IMR-90 (cell line): ENCODE results near the gene GALNT16. TPM values are rescaled to one million over a fixed set of nuclear protein-coding genes. Genes with fewer than 3 reads are reported as not detected.

Experiments used
- ATAC-seq: fragments of 200-7000 bp; cut with Tn5 transposase; 2 replicates; pipeline ENCODE4 v1.9.1; 2020; ENCODE audit warnings: low read depth, mild to moderate bottlenecking, moderate library complexity
- BruUV-seq: library from RNA; stranded (reverse); fragments of 400-500 nt; replicated peaks from 2 replicates; lab custom pipeline; 2021; lab: Mats Ljungman, UMichigan
- CTCF ChIA-PET: fragments of 300-600 bp; formaldehyde crosslinking; extraction: SDS; loops from one replicate; lab custom pipeline; 2021; ENCODE audit warnings: antibody characterized with exemption; lab: Yijun Ruan, JAX
- POLR2A ChIA-PET: fragments of 300-600 bp; sonication (Branson Sonifier 250); formaldehyde crosslinking; loops from one replicate; lab custom pipeline; 2022; ENCODE audit warnings: antibody characterized with exemption; ENCODE audit not compliant: unreplicated experiment; lab: Charles Lee
- DNase-seq: peaks from one replicate; pipeline ENCODE4 v3.0.0; 2013
- H2AFZ ChIP-seq: replicated peaks from 2 replicates; pipeline ENCODE3; 2013; ENCODE audit warnings: low read length, mild to moderate bottlenecking; ENCODE audit not compliant: poor library complexity
- H2AK5ac ChIP-seq: 2 replicates; pipeline ENCODE4 v1.6.1; 2013; ENCODE audit warnings: low read depth, low read length, inconsistent platforms
- H2AK9ac ChIP-seq: replicated peaks from 2 replicates; pipeline ENCODE3; 2013; ENCODE audit warnings: mild to moderate bottlenecking, low read depth, low read length, moderate library complexity; ENCODE audit not compliant: poor library complexity
- H2BK120ac ChIP-seq: 2 replicates; pipeline ENCODE4 v1.6.1; 2013; ENCODE audit warnings: low read depth, low read length, inconsistent platforms
- H2BK15ac ChIP-seq: 3 replicates; pipeline ENCODE4 v1.6.1; 2013; ENCODE audit warnings: low read depth, low read length, inconsistent platforms
- H2BK20ac ChIP-seq: 2 replicates; pipeline ENCODE4 v1.6.1; 2013; ENCODE audit warnings: low read depth, mild to moderate bottlenecking, inconsistent platforms, low read length, moderate library complexity
- H2BK5ac ChIP-seq: 2 replicates; pipeline ENCODE4 v1.6.1; 2013; ENCODE audit warnings: mild to moderate bottlenecking, low read depth, low read length, inconsistent platforms; ENCODE audit not compliant: poor library complexity, severe bottlenecking
- H3K14ac ChIP-seq: replicated peaks from 2 replicates; pipeline ENCODE4 v1.6.1; 2013; ENCODE audit warnings: low read depth, low read length, inconsistent platforms
- H3K18ac ChIP-seq: 2 replicates; pipeline ENCODE4 v1.6.1; 2013; ENCODE audit warnings: low read depth, low read length, control low read depth
- H3K23ac ChIP-seq: 2 replicates; pipeline ENCODE4 v1.6.1; 2013; ENCODE audit warnings: low read depth, low read length, inconsistent platforms
- H3K27ac ChIP-seq: 2 replicates; pipeline ENCODE4 v1.5.1; 2013; ENCODE audit warnings: mild to moderate bottlenecking, control low read depth, low read length; ENCODE audit not compliant: insufficient read depth
- H3K27me3 ChIP-seq: 2 replicates; pipeline ENCODE4 v1.6.1; 2013; ENCODE audit warnings: low read length; ENCODE audit not compliant: control insufficient read depth, insufficient read depth
- H3K36me3 ChIP-seq: 2 replicates; pipeline ENCODE4 v1.6.1; 2013; ENCODE audit warnings: low read length, mixed read lengths; ENCODE audit not compliant: control insufficient read depth, insufficient read depth
- H3K4ac ChIP-seq: 2 replicates; pipeline ENCODE4 v1.6.1; 2013; ENCODE audit warnings: low read depth, low read length, inconsistent platforms
- H3K4me1 ChIP-seq: 2 replicates; pipeline ENCODE4 v1.6.1; 2013; ENCODE audit warnings: low read length, mixed read lengths; ENCODE audit not compliant: control insufficient read depth, insufficient read depth
- H3K4me2 ChIP-seq: 2 replicates; pipeline ENCODE4 v1.6.1; 2013; ENCODE audit warnings: low read depth, mild to moderate bottlenecking, control low read depth, low read length, moderate library complexity
- H3K4me3 ChIP-seq: 2 replicates; pipeline ENCODE4 v1.5.1; 2013; ENCODE audit warnings: low read depth, mild to moderate bottlenecking, control low read depth, low read length, moderate library complexity; ENCODE audit not compliant: insufficient read depth
- H3K56ac ChIP-seq: 2 replicates; pipeline ENCODE4 v1.6.1; 2013; ENCODE audit warnings: low read length, inconsistent platforms; ENCODE audit not compliant: insufficient read depth; ENCODE audit errors: extremely low read depth
- H3K79me1 ChIP-seq, 2 experiments: 2 replicates each; pipeline ENCODE4 v1.6.1; 2013; ENCODE audit warnings: low read length in 2 of 2, inconsistent platforms in 1 of 2, low read depth in 1 of 2
- H3K9ac ChIP-seq: 2 replicates; pipeline ENCODE4 v1.6.1; 2013; ENCODE audit warnings: low read depth, low read length, control low read depth
- H3K9me1 ChIP-seq: 2 replicates; pipeline ENCODE4 v1.6.1; 2013; ENCODE audit warnings: low read length, inconsistent platforms; ENCODE audit not compliant: insufficient read depth
- H3K9me3 ChIP-seq: 2 replicates; pipeline ENCODE4 v1.6.1; 2013; ENCODE audit warnings: low read length; ENCODE audit not compliant: control insufficient read depth, insufficient read depth
- H4K20me1 ChIP-seq: 2 replicates; pipeline ENCODE4 v1.6.1; 2013; ENCODE audit warnings: low read length, inconsistent platforms; ENCODE audit not compliant: insufficient read depth
- H4K5ac ChIP-seq: 2 replicates; pipeline ENCODE4 v1.6.1; 2013; ENCODE audit warnings: mild to moderate bottlenecking, low read depth, low read length, control low read depth
- H4K8ac ChIP-seq, 2 experiments: 2 replicates each; pipeline ENCODE4 v1.6.1; 2013; ENCODE audit warnings: low read depth in 2 of 2, low read length in 2 of 2, control low read depth in 1 of 2, inconsistent platforms in 1 of 2
- H4K91ac ChIP-seq: 2 replicates; pipeline ENCODE4 v1.6.1; 2013; ENCODE audit warnings: low read depth, low read length, inconsistent platforms; ENCODE audit not compliant: insufficient read depth
- BHLHE40 ChIP-seq: fragments of 150-350 bp; IDR thresholded peaks from 2 replicates; pipeline ENCODE4 v1.6.1; 2016; ENCODE audit warnings: mild to moderate bottlenecking, low read depth, low read length
- CEBPB ChIP-seq: IDR thresholded peaks from 2 replicates; pipeline ENCODE4 v1.6.1; 2012; ENCODE audit warnings: low read depth, low read length, improper control_type of control experiment
- ELK1 ChIP-seq: fragments of 150-350 bp; IDR thresholded peaks from 2 replicates; pipeline ENCODE4 v1.6.1; 2016; ENCODE audit warnings: low read depth, mild to moderate bottlenecking, low read length, moderate library complexity, borderline replicate concordance
- MAZ ChIP-seq: IDR thresholded peaks from 2 replicates; pipeline ENCODE4 v1.6.1; 2012; ENCODE audit warnings: low read depth, mild to moderate bottlenecking, low read length, improper control_type of control experiment, moderate library complexity, borderline replicate concordance
- POLR2A ChIP-seq: IDR thresholded peaks from 2 replicates; pipeline ENCODE4 v1.6.1; 2012; ENCODE audit warnings: mild to moderate bottlenecking, low read depth, low read length
- RAD21 ChIP-seq: IDR thresholded peaks from 2 replicates; pipeline ENCODE4 v1.6.1; 2012; ENCODE audit warnings: low read length, improper control_type of control experiment
- RFX5 ChIP-seq: IDR thresholded peaks from 2 replicates; pipeline ENCODE4 v1.8.0; 2012; ENCODE audit warnings: low read depth, mild to moderate bottlenecking, low read length, moderate library complexity
- WGBS, 2 experiments: methylation state at CpG; one replicate each; pipeline versions ENCODE4 v1.1.5 to v1.1.7; 2013; ENCODE audit warnings: missing lambda C conversion rate in 2 of 2; ENCODE audit not compliant: insufficient read length in 1 of 2; ENCODE audit errors: extremely low coverage in 2 of 2; 5-methylcytosine and 5-hydroxymethylcytosine counted together
- dilution Hi-C: fragments of 300-500 bp; cut with HindIII; formaldehyde crosslinking; loops from one replicate; pipeline ENCODE4 v1.14.3; 2018; ENCODE audit warnings: low sequenced_read_pairs; ENCODE audit not compliant: unreplicated experiment
- in situ Hi-C: fragments of 300-500 bp; cut with MboI; formaldehyde crosslinking; loops from 3 replicates; pipeline ENCODE4 v1.14.3; 2019; ENCODE audit warnings: low sequenced_read_pairs, inconsistent platforms, mixed read lengths
- intact Hi-C: fragments of 100-400 bp; cut with micrococcal nuclease; formaldehyde crosslinking; loops from 2 replicates; pipeline ENCODE4 v1.10.0; 2022
- polyA plus RNA-seq, 3 experiments: library from polyadenylated mRNA; depleted of rRNA; stranded (reverse); fragments of >200 nt; gene quantifications; 2 replicates each; pipeline ENCODE4 v1.2.3, GENCODE V29; 2012; ENCODE audit warnings: low replicate concordance in 1 of 3
- total RNA-seq: library from RNA; depleted of rRNA; stranded (reverse); fragments of >200 nt; gene quantifications from 2 replicates; pipeline ENCODE4 v1.2.3, GENCODE V29; 2012
- TF ChIP-seq, protein P1 (sequence below): fragments of 150-350 bp; IDR thresholded peaks from 2 replicates; pipeline ENCODE4 v1.6.1; 2017; ENCODE audit warnings: mild to moderate bottlenecking, antibody characterized with exemption, low read length, low read depth

GALNT16 gene
- total and polyA plus RNA-seq, 2 of the 4 experiments (the other 2 are of a cell fraction) = 0.36 to 1.5 TPM

DNA sequence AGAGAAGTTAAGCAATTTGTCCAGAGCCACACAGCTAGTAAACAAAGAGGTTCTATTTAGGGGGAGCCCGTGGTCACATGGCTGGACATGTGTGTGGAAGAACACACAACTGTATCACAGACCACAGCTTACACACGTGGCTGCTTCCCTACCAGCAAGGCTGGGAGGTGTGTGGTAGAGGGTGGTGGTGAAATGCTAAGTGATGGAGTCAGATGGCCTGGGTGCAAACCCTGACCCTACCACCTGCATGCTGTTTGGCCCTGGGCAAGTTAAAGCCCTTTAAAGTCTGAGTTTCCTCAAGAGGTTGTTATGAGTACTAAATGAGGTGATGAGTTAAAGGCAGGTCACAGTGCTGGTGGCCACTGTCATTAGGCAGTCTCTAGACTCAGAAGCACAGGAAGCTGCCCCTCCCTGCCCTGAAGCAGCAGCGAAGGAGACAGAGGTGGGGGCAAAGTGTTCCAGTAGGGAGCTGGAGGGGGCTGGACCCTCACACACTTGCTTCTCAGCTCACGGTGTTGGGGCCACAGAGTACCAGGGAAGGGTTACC is 73.9 kb downstream of the GALNT16 start:
- TF ChIP-seq BHLHE40 = no peak
- TF ChIP-seq MAZ = no peak
- no peak for TF ChIP-seq RFX5
- no peak for TF ChIP-seq ELK1
- no peak for TF ChIP-seq POLR2A
- no peak for TF ChIP-seq CEBPB
- TF ChIP-seq, protein P1, sequence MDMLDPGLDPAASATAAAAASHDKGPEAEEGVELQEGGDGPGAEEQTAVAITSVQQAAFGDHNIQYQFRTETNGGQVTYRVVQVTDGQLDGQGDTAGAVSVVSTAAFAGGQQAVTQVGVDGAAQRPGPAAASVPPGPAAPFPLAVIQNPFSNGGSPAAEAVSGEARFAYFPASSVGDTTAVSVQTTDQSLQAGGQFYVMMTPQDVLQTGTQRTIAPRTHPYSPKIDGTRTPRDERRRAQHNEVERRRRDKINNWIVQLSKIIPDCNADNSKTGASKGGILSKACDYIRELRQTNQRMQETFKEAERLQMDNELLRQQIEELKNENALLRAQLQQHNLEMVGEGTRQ = no peak
- no peak for TF ChIP-seq RAD21
- H3K79me1 ChIP-seq = no peaks in the 10 kb centered on the region
- no peak overlapping the region for H2AK5ac ChIP-seq
- no peak overlapping the region for H2BK20ac ChIP-seq
- H3K4me1 ChIP-seq = no peaks in the 10 kb centered on the region
- BruUV-seq = no TSS peak
- no peak overlapping the region for H3K9ac ChIP-seq
- no peak overlapping the region for H3K56ac ChIP-seq
- no peak overlapping the region for H4K5ac ChIP-seq
- ATAC-seq = no peak
- DNase-seq = no peak
- no peak overlapping the region for H2BK5ac ChIP-seq
- dilution Hi-C loops (no loop called here), intact Hi-C loops (no loop called here), in situ Hi-C loops (no loop called here)
- no peak overlapping the region for H3K4me2 ChIP-seq
- H3K14ac ChIP-seq = no peak overlapping the region
- no peak overlapping the region for H3K4ac ChIP-seq
- no peak overlapping the region for H2AK9ac ChIP-seq
- H2BK120ac ChIP-seq = no peak overlapping the region
- H3K4me3 ChIP-seq = no peak overlapping the region
- CTCF ChIA-PET = no interaction called here
- no peak overlapping the region for H4K8ac ChIP-seq
- H4K20me1 ChIP-seq = no peaks in the 10 kb centered on the region
- H3K36me3 ChIP-seq = no peaks in the 10 kb centered on the region
- no peaks in the 10 kb centered on the region for H3K9me1 ChIP-seq
- H3K9me3 ChIP-seq = no peaks in the 10 kb centered on the region
- no peak overlapping the region for H3K18ac ChIP-seq
- no peak overlapping the region for H4K91ac ChIP-seq
- peaks cover 46% of the 10 kb centered on the region for H3K27me3 ChIP-seq
- H2AFZ ChIP-seq = no peak overlapping the region
- no peak overlapping the region for H2BK15ac ChIP-seq
- H3K23ac ChIP-seq = no peak overlapping the region
- 33% methylated on average over 1 of the region's 4 CpGs; no CpG with 5 or more reads in 1 of the 2 experiments for WGBS, 2 experiments
- POLR2A ChIA-PET = no interaction called here
- no peak overlapping the region for H3K27ac ChIP-seq
